Stimulated activated CD4-positive, alpha-beta T cell treated with anti-CD3 and anti-CD28 coated beads, Interleukin-4, amount 100 ng/mL, for 48 hours (primary cell): ENCODE measurements around the gene NCBP1.
A peak's percentile ranks its signal among the peaks of the same experiment; 100 is the strongest.
"Not testable (repeated sequence)": the region's sequence is repeated elsewhere in the genome, so short reads cannot be mapped to it uniquely, and the experiment has no call there.

Experiments
- DNase-seq, 2 donors: peaks; one replicate each; pipeline ENCODE4 v3.0.0-alpha.2; 2020; ENCODE audit warnings: low read depth in 2 of 2

The NCBP1 gene, protein sequence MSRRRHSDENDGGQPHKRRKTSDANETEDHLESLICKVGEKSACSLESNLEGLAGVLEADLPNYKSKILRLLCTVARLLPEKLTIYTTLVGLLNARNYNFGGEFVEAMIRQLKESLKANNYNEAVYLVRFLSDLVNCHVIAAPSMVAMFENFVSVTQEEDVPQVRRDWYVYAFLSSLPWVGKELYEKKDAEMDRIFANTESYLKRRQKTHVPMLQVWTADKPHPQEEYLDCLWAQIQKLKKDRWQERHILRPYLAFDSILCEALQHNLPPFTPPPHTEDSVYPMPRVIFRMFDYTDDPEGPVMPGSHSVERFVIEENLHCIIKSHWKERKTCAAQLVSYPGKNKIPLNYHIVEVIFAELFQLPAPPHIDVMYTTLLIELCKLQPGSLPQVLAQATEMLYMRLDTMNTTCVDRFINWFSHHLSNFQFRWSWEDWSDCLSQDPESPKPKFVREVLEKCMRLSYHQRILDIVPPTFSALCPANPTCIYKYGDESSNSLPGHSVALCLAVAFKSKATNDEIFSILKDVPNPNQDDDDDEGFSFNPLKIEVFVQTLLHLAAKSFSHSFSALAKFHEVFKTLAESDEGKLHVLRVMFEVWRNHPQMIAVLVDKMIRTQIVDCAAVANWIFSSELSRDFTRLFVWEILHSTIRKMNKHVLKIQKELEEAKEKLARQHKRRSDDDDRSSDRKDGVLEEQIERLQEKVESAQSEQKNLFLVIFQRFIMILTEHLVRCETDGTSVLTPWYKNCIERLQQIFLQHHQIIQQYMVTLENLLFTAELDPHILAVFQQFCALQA

DNA sequence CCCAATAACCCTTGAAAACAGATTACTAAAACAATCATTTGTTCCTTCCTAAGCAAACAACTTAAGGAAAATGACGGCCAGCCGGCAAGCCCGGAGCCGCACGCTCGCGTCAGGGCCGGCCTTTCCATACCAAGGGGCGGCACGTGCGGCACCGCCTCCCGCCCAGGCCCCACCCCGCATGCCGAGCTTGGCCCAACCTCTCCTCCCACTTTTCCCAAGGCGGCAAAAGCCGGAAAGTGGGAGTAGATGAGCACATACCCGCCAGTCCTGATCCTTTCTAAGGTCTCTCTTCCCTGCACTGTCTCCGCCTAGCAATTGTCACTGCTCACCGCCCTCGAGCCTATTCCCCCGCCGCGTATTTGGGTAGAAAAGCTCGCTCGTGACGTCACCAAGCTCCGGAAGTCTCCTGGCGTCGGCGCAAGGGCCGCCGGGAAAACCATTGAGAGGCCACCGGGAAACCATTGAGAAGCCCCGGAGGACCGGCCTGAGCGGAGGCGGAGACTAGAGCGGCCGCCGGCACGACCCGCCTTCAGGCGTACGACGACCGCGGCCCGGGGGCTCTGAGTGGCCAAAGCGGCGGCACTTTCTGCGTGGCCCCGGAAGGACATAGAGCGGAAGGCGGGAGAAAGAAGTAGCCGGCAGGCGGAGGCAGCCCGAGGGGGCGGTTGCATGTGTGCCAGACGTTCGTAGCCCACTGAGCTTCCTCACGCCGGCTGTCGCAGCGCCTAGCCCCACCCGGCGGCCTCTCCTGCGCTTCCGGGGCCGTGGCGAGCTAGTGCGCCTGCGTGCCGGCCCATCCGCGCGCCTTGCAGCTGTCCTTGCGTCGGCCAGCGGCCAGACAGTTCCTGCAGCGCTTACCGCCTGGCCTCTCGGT, at the start of gene NCBP1, which contains the start of gene TSTD2:
Gene NCBP1, plus strand, starts transcription at position 837 of the 874 bp plus-strand sequence. CDS start 61 bp downstream, outside the sequence.
Gene TSTD2, minus strand, starts transcription at position 384 of the 874 bp plus-strand sequence. CDS start 5,806 bp downstream, outside the sequence.
- DNase-seq: peak; percentile 88 to 94

DNA sequence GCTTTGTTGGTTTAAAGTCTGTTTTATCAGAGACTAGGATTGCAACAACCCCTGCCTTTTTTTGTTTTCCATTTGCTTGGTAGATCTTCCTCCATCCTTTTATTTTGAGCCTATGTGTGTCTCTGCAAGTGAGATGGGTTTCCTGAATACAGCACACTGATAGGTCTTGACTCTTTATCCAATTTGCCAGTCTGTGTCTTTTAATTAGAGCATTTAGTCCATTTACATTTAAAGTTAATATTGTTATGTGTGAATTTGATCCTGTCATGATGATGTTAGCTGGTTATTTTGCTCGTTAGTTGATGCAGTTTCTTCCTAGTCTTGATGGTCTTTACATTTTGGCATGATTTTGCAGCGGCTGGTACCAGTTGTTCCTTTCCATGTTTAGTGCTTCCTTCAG, 48.8 kb upstream of the NCBP1 start:
- not testable (repeated sequence) for DNase-seq

DNA sequence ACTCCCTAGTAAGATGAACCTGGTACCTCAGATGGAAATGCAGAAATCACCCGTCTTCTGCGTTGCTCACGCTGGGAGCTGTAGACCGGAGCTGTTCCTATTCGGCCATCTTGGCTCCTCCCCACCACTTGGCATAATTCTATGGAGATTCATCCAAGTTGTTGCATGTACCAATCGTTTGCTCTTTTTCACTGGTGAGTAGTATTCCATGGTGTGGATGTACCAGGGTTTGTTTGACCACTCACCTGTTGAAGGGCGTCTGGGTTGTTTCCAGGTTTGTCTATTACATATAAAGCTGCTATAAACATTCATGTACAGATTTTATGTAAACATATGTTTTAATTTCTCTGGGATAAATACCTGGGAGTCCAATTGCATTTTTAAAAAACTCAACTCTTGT, 46.7 kb upstream of the NCBP1 start:
- not testable (repeated sequence) for DNase-seq

DNA sequence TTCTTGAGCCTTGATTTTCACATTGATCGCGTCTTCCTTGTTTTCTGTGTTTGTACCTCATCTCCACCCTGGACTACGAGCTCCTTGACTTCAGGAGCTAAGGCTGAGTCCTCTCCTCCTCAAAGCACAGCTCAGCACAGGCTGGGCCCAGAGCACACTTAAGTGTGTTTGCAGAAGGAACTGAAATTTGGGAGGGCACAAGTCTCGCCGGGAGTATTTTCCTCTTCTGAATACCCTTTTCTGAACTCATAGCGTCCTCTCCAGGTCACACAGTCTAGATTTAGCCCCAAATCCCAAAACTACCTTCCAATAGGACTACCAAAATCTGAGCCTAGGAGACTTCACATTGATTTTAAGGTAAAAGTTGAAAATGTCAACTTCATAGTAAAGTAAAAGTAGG, 42.1 kb upstream of the NCBP1 start:
- DNase-seq: no peak

DNA sequence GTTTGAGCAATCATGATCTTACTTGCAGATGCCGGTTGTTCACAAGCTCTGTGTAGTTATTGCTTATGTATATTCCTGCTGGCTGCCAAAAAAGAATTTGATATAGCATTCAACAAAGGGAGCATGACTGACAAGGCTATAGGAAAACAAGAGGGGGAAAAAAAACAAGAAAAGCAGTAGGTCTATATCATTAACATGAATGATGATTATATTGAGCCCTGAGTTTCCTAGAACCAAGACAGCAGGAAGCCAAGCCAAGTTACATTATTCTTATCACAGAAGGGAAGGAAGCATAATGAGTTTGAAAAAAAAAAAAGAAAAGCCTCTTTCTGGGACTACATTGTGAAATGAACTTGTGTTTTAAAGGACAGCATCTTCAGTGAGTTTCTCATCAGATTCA, 41.5 kb upstream of the NCBP1 start:
- no peak for DNase-seq

DNA sequence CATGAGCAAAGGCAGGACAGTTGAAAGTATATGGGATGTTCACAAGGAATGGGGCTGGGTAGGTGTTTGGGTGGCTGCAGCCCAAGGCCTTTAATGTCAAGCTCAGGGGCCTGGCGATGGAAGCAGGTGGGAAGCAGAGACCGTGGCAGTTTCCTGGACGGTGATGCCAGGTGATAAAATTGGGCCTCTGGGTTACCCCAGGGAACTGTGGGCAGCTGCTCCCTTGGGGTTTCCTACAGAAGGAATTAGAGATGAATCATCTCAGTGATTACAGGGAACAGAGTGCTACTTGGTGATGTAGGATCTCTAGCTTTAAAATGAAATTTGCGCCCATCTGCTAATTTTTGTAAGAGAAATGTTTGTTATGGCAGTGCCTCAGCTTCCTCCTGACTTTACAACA, 39.7 kb upstream of the NCBP1 start:
- no peak for DNase-seq

DNA sequence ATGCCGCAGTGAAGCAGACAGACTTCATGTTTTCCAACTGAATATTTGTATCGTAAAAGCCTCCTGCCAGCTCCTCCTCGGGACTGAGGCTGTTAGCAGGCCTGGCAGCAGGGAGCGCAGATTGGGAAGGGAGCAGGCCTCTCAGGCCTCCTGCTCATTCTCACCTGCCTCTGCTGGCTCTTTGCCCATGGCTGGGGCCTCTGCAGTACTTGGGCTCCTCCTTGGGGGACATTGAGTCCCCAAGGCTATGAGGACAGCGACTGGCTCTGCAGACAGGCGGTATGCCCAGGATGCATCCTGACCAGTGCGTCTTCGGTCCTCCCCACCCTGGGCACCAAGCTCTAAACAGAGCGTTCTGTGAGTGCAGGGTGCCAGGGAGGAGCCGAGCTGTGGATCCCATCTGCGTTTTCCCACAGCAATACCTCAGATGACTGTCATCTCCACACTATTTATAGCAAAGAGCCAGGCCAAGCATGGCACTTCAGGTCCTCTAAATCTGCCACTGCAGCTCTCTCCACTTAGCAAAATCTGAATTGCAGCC, 39.2 kb upstream of the NCBP1 start:
- no peak for DNase-seq

DNA sequence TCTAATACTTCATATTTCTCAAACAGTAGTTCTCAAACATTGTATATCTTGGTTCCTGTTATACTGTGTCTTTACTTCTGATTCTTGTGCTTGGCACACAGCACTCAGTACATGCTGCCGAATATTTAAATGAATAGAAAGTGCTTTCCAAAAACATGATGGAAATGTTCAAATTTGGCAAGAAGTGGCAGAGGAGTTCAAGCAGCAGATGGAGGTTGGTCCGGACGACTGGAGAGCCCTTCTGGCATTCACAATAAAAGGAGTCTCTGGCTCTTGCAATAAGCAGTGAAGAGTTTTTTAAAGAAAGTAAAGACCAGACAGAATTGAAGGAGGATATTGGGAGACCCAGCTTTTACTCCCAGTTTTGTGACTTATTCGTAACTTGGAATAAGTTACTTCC, 36.7 kb upstream of the NCBP1 start:
- no peak for DNase-seq

DNA sequence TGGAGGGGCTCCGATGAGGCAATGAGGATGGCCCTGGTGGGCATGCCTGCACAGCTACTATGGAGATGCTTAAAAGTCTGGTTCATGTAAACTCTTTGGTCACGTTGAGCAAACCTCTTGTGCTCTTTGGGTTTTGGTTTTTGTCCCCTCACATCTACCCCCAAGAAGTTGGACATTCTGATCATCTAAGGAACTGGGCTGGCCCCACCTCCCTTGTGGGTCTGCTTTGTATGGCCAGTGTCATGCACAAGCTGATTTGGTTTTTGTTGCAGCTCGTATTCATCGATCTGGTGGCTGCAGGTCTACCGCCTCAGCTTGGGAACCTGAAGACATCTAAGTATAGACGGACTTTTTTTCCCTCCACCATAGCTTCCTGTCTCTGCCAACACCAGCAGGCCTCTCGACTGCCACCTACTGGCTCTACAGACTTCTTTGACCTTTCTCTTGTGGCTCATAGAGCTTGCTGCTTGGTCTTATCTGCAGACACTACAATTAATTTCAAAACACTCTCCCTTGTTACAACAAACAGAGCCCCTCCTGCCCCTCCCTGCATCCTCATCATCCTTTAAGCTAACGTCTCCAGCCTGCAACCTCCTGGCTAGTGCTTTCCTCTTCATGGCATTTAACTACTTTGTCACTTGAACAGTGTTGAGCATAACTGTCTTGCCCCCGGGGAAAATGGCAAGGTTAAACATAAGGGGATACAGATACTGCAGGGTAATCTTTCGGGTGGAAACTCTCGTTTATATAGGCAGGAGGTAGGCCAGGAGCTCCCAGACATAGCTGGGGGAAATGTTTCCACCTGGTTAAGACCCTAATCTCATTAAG, 34.9 kb upstream of the NCBP1 start:
- peak; percentile 56 to 60 for DNase-seq

DNA sequence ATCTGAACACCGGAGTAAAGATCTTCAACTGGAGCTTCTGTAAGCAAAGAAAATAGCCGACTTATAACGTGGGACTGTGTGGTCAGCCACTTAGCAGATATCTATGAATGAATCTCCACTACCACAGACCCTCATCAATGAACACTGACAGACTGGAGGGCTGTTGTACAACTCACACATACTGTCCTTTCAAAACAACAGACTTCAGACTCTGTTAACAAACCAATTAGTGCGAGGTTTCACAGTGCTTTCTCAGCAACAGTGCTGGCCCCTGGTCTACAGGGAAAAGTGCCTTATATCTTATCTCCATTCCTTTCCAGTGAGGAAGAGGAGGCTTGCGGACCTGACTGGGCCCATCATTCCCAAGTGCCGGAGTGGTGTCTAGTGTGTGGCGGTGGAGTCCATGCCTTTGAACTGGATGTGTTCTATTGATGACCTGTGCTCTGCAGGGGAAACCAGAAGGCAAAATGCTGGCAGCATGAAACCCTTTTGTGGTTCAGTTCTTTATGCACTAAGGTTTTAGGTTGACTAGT, 34.2 kb upstream of the NCBP1 start:
- DNase-seq: no peak

DNA sequence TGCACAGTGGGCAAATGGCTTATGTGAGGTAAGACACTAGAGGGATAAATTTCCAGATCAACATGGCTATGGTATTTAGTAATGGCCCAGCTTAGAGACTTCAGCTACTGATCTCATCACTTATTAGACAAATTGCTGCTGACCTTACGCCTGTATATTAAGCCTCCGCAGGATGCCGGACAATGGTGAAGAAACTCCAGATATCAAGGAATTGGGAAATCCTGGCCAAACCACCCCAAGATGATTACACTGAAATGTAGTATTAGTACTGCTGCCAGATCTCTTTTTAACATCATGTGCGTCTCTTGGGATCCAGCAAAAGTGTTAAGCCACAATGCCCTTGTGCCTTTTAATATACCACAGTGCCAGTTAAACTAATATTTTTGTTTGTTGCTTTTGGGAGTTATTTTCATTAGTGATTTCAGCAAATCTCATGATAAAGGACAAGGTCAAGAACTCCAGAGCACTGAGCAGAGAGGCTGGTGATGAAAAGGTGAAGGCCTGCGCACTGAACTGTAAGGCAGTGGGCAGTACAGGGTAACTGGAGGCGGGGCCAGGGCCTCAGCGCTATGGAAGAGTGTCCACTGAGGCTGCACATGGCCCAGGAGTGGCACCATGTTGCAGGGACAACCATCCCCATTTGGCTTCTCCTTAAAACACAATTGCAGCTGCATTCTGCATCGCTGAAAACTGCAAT, 32.9 kb upstream of the NCBP1 start:
- DNase-seq: no peak

DNA sequence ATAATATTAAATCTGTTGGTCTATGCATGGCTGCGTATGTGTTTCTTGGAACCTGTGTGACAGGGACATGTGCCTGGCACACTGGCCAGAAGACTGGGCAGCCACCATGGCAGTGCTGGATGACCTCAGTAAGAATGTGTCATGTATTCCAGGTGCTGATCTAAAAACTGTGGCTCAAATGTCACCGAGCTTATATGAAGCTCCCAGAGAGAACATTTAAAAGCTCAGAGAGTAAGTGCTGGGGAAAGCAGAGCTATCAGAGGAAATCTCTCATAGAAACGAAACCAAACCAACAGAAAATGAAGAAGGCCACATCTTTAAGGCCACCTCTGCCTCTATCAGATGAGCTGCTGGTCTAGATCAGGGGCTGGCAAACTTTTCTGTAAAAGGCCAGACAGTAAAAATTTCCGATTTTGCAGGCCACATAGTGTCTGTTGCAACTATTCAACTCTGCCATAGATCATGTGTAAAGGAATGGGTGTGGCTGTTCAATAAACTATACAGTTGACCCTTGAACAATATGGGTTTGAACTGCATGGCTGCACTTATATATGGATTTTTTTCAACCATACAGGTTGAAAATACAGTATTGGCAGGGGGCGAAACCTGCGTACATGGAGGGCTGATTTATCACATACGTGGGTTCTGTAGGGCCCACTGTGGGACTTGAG, 32.3 kb upstream of the NCBP1 start:
- DNase-seq: no peak

DNA sequence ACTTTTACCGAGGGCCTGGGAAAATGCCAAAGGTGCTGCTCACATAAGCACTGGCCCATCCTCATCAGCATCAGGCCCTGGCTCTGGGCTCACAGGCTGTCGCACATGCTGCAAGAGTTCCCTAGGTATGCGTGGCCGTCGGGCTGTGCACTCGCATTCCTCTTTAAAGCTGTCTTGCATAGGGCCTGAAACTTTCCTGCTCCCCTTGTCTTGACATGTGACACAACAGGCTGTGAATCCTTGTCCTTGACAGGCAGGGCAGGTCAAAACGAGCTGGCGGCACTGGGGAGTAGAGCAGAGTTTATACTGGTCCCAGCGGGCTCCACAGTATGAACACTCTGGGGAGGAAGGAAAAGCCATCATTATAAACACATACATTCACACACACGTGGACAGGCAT, 31.2 kb upstream of the NCBP1 start:
- DNase-seq: no peak

DNA sequence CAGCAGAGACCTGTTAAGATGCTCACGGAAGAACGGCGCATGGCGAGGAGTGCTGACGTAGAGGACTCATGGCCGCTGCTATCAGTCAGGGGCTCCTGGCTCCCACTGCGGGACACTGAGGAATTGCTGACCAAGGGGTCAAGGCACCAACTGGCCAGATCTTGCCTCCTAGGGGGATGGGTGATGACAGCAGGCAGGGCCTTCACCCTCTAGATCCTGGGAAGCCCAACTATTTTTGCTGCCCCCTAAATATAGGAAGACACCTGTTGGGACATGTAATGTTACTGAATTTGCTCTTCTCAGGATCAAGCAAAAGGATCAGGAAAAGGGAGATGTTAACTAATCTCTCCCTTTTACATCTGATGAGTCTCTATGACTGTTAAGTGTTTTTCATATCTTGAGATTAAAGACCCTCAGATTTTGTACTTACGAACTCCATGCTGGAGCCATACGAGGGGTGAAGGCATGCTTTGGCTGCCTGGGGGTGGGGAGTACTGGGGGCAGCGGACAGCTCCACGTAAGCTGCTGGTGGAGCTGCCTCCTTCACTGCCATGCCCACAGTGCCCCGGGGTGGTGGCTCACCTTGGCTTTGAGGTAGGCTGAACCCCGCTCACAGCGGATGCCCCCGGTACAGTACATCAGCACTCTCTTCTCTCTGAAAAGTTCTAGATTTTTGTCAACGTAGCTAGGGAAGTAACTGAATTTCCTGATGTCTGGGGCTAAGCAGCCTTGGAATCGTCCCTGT, 28.5 kb upstream of the NCBP1 start:
- no peak for DNase-seq

DNA sequence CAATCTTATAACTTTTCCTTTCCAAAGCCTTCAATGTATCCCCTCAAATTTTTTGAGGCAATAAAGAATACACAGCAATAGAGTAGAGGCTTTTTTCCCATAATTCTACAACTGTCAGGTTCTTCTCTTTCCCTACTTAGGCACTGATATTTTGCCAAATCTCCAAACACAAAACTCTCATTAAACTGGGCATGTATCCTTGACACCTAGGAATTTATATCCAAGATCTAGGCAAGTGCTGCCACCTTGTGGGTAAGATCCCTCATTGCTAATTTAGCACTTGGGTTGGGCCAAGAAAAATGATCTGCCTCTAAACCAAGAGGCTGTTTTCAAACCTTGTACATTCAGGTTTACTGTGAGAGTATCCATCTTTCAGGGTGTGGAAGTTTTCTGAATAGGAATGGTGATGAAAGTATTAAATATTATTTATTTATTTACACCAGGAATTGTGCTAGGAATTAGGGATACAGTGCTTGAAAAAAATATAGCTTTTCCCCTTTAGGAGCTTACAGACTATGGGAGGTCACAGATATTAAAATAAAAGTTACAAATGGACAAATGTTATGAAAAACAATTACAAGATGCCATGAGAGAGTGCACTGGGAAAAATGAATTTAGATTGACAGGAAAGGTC, 18.1 kb upstream of the NCBP1 start:
- peak; percentile 33 to 41 for DNase-seq

DNA sequence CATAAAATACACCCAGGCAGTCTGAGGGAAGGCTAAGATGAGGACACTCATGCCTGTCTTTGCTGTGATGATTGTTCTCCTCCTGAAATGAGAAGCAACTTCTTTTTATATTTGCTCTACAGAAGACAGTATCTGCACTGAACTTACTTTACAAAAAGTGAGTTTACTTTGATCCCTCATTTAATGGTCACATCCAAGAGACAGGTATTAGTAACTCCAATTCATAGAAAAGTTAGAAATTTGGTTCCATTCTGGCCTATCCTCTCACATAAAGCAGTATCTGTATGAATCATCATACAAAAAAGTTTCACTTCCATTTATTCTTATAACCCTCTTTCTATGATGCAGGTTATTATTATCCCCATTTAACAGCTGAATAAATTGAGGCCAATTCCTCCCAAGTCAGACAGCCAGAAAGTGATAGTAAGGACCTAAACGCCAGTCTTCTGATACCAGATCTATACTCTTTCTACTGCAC, 15.6 kb upstream of the NCBP1 start:
- DNase-seq: no peak

DNA sequence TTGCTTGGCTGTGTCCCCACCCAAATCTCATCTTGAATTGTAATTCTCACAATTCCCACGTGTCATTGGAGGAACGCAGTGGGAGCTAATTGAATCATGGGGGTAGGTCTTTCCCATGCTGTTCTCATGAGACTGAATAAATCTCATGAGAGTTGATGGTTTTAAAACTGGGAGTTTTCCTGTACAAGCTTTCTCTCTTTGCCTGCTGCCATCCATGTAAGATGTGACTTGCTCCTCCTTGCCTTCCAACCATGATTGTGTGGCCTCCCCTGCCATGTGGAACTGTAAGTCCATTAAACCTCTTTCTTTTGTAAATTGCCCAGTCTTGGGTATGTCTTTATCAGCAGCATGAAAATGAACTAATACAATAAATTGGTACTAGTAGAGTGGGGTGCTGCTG, 13.6 kb upstream of the NCBP1 start:
- not testable (repeated sequence) for DNase-seq

DNA sequence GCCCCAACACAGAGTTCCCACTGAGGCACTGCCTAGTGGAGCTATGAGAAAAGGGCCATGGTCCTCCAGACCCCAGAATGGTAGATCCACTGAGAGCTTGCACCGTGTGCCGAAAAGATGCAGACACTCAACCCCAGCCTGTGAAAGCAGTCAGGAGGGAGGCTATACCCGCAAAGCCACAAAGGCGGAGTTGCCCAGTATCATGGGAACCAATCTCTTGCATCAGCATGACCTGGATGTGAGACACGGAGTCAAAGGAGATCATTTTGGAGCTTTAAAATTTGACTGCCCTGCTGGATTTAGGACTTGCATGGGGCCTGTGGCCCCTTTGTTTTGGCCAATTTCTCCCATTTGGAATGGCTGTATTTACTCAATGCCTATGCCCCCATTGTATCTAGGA, 11.1 kb upstream of the NCBP1 start:
- DNase-seq: not testable (repeated sequence)
